ENCODE results near the gene FAM118A. TPM values are rescaled to one million over a fixed set of nuclear protein-coding genes. Genes with fewer than 3 reads are reported as not detected.
A peak's percentile ranks its signal among the peaks of the same experiment; 100 is the strongest.

The FAM118A gene
- total and polyA plus RNA-seq, 2 of the 8 experiments (the other 6 are each of a cell fraction or from before 2014, with no cell fraction given): 8.5 to 18.6 TPM

- Histone ChIP-seq H3K56ac (replicated peaks; ENCODE audit: insufficient read length, low read depth, low read length) (peak overlapping the region; percentile 93), H3K23ac (ENCODE audit: insufficient read length) (no peak overlapping the region), H3K14ac (ENCODE audit: insufficient read length) (no peak overlapping the region), H4K20me1 (replicated peaks in 1 of 2; ENCODE audit: control insufficient read depth in 1 of 2, insufficient read depth in 2 of 2, low read length in 2 of 2) (peaks cover 0 to 11% of the 10 kb centered on the region in 2 experiments), H3K18ac (ENCODE audit: extremely low read depth, low read length) (no peak overlapping the region), H2BK5ac (ENCODE audit: low read depth, low read length) (peak overlapping the region; percentile 47; the same call in 1 of the 2 replicates), H2BK12ac (ENCODE audit: low read depth, low read length) (peak overlapping the region; percentile 78), H3K79me2 (ENCODE audit: control insufficient read depth in 1 of 2, insufficient read depth in 2 of 2, low read length in 2 of 2) (no peaks in the 10 kb centered on the region), H3K36me3 (ENCODE audit: control insufficient read depth in 2 of 4, insufficient read depth in 4 of 4, low read length in 3 of 4) (no peaks in the 10 kb centered on the region; a peak in 1 of 8 replicates), H4K8ac (ENCODE audit: extremely low read depth, insufficient read depth, low read length) (no peak overlapping the region), H2AFZ (ENCODE audit: low read length) (no peak overlapping the region), H2AK5ac (ENCODE audit: low read depth, low read length) (peak overlapping the region; percentile 99), H2BK120ac (replicated peaks; ENCODE audit: low read depth, low read length) (no peak overlapping the region), H3K4ac (replicated peaks; ENCODE audit: insufficient read length, low read depth, low read length) (peak overlapping the region; percentile 97), H3K27me3 (replicated peaks in 1 of 4; ENCODE audit: control insufficient read depth in 3 of 4, extremely low read depth in 1 of 4, insufficient read depth in 3 of 4, low read length in 3 of 4) (no peaks in the 10 kb centered on the region; a peak in 3 of 7 replicates), H4K91ac (replicated peaks; ENCODE audit: insufficient read length, low read length) (peak overlapping the region; percentile 95), H2BK20ac (ENCODE audit: low read length) (peak overlapping the region; percentile 41), H3K9me3 (ENCODE audit: insufficient read depth in 2 of 2, low read depth in 1 of 2, low read length in 1 of 2) (no peaks in the 10 kb centered on the region), H3K27ac (ENCODE audit: low read depth, low read length) (no peak overlapping the region), H3K23me2 (ENCODE audit: low read depth, low read length) (peaks cover 12% of the 10 kb centered on the region; the same call in 1 of the 2 replicates), H3K79me1 (ENCODE audit: low read depth, low read length) (peaks cover 5% of the 10 kb centered on the region; the same call in 1 of the 2 replicates), H3K4me1 (replicated peaks in 1 of 4; ENCODE audit: control insufficient read depth in 3 of 4, insufficient read depth in 4 of 4, low read length in 3 of 4) (peaks cover 0 to 9% (median 5%) of the 10 kb centered on the region in 4 experiments; a peak in 4 of 7 replicates), H2BK15ac (ENCODE audit: low read length) (peak overlapping the region; percentile 98), H3K4me3 (ENCODE audit: extremely low read depth in 1 of 4, insufficient read depth in 2 of 4, low read depth in 3 of 4, low read length in 4 of 4) (no peak overlapping the region), H3K4me2 (ENCODE audit: insufficient read depth in 1 of 2, low read depth in 2 of 2, low read length in 2 of 2) (no peak overlapping the region; a peak in 1 of 4 replicates), H4K5ac (ENCODE audit: insufficient read length, low read depth, low read length) (no peak overlapping the region), H3K9ac (replicated peaks in 1 of 4; ENCODE audit: extremely low read depth in 1 of 4, low read depth in 3 of 4, low read length in 3 of 4) (peak overlapping the region in 1 of 4 experiments; percentile 3; a peak in 2 of 7 replicates)
- CTCF ChIA-PET (ENCODE audit: partially characterized antibody): interaction anchor here (0.8 kb wide), 1 partner anchor 15 kb away, joined by 3 read pairs; no protein-coding TSS in a partner anchor
- no peak for TF ChIP-seq USF2 (IDR thresholded peaks at IDR 0.05; ENCODE audit: low read length)
- 0 out of 2 replicates have a peak, but pooled peaks have one; percentile 46 for TF ChIP-seq CBX8 (IDR thresholded peaks at IDR 0.05; ENCODE audit: borderline replicate concordance, low read depth, low read length)
- POLR2A ChIA-PET (ENCODE audit: partially characterized antibody): no interaction called here
- DNase-seq (ENCODE audit: low read depth in 1 of 2, low spot score in 2 of 2): no peak
- no peak for FAIRE-seq
- WGBS, 2 experiments (ENCODE audit: extremely low coverage in 1 of 2, insufficient coverage in 1 of 2, insufficient read length in 1 of 2, insufficient replicate concordance in 2 of 2, low coverage in 1 of 2, low lambda C conversion rate in 2 of 2, missing lambda C conversion rate in 1 of 2): 87 to 100% methylated on average over 2 to 8 of the region's 8 CpGs
These were observed 18.4 kb upstream of the FAM118A start for GRCh38 chr22:45291061-45291930.
